GM21619 (cell line): Measurements from ENCODE around the gene CCDC63.
"Not testable (repeated sequence)": the region's sequence is repeated elsewhere in the genome, so short reads cannot be mapped to it uniquely, and the experiment has no call there.

Experiments
- ATAC-seq: cut with Tn5 transposase; IDR thresholded peaks from one replicate; pipeline ENCODE4 v1.9.1; 2021; ENCODE audit not compliant: unreplicated experiment

CCDC63 gene

GRCh38 chr12:110844131-110844530 lies 2.7 kb upstream of the CCDC63 start:
- ATAC-seq, result no peak

GRCh38 chr12:110844551-110845338 lies 2.0 kb upstream of the CCDC63 start:
- ATAC-seq, result no peak

- no peak for ATAC-seq
These were observed 1.5 kb upstream of the CCDC63 start for GRCh38 chr12:110845339-110845682.

GRCh38 chr12:110848314-110848923 lies 1.6 kb downstream of the CCDC63 start:
- no peak for ATAC-seq

- ATAC-seq, result no peak
These were observed 2.4 kb downstream of the CCDC63 start for GRCh38 chr12:110849221-110849620.

GRCh38 chr12:110849748-110850403 lies 3.1 kb downstream of the CCDC63 start:
- no peak for ATAC-seq

- no peak for ATAC-seq
These were observed 4.0 kb downstream of the CCDC63 start for GRCh38 chr12:110850762-110851161.

GRCh38 chr12:110853836-110854235 lies 7.0 kb downstream of the CCDC63 start:
- ATAC-seq, result no peak

GRCh38 chr12:110856542-110856941 lies 9.8 kb downstream of the CCDC63 start:
- no peak for ATAC-seq

- no peak for ATAC-seq
These were observed 10.7 kb downstream of the CCDC63 start for GRCh38 chr12:110857528-110857927.

- not testable (repeated sequence) for ATAC-seq
These were observed 11.2 kb downstream of the CCDC63 start for GRCh38 chr12:110857954-110858353.

GRCh38 chr12:110858848-110859247 lies 12.1 kb downstream of the CCDC63 start:
- no peak for ATAC-seq

GRCh38 chr12:110860833-110861296 lies 14.1 kb downstream of the CCDC63 start:
- ATAC-seq, result no peak

GRCh38 chr12:110861729-110862128 lies 14.9 kb downstream of the CCDC63 start:
- ATAC-seq, result no peak

- ATAC-seq, result no peak
These were observed 15.5 kb downstream of the CCDC63 start for GRCh38 chr12:110862329-110862728.

- ATAC-seq, result no peak
These were observed 16.4 kb downstream of the CCDC63 start for GRCh38 chr12:110863161-110863560.

GRCh38 chr12:110865521-110865920 lies 18.7 kb downstream of the CCDC63 start:
- no peak for ATAC-seq

GRCh38 chr12:110869026-110869425 lies 22.2 kb downstream of the CCDC63 start:
- no peak for ATAC-seq

GRCh38 chr12:110869803-110870202 lies 23.0 kb downstream of the CCDC63 start:
- ATAC-seq, result no peak

- no peak for ATAC-seq
These were observed 25.3 kb downstream of the CCDC63 start for GRCh38 chr12:110872100-110872499.

GRCh38 chr12:110874351-110874750 lies 27.6 kb downstream of the CCDC63 start:
- no peak for ATAC-seq

- no peak for ATAC-seq
These were observed 28.0 kb downstream of the CCDC63 start for GRCh38 chr12:110874781-110875180.
